Measurements from ENCODE around the gene HNRNPDL. TPM values are rescaled to one million over a fixed set of nuclear protein-coding genes. Genes with fewer than 3 reads are reported as not detected.

Gene HNRNPDL
- total RNA-seq, 2 experiments from 2014 or later = 256 to 267 TPM

DNA sequence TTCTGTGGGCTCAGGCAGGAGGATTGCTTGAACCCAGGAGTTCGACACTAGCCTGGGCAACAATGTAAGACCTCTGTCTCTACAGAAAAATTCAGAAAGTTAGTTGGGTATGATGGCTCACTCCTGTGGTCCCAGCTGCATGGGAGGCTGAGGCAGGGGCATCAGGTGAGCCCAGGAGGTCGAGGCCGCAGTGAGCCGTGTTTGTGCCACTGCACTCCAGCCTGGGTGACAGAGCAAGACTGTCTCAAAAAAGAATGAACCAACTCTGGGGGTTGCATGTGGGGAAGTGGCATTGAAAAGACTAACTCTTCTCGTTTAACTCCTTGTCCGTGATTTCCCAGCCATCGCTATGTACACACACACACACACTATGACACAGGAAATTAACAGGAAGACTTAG, 27.0 kb upstream of the HNRNPDL start:
- CTCF ChIA-PET = no interaction called here
- intact Hi-C loops (cut with micrococcal nuclease) = no loop called here
- no peak for DNase-seq
- H3K4me3 Mint-ChIP-seq = no peak overlapping the region
- H3K4me1 Mint-ChIP-seq (ENCODE audit: low read depth) = peaks cover 4% of the 10 kb centered on the region
- H3K9me3 Mint-ChIP-seq = no peaks in the 10 kb centered on the region
- H3K27ac Mint-ChIP-seq = no peak overlapping the region
- no peaks in the 10 kb centered on the region for H3K27me3 Mint-ChIP-seq (ENCODE audit: low read depth)
- H3K36me3 Mint-ChIP-seq (ENCODE audit: low read depth) = peaks cover 17% of the 10 kb centered on the region

DNA sequence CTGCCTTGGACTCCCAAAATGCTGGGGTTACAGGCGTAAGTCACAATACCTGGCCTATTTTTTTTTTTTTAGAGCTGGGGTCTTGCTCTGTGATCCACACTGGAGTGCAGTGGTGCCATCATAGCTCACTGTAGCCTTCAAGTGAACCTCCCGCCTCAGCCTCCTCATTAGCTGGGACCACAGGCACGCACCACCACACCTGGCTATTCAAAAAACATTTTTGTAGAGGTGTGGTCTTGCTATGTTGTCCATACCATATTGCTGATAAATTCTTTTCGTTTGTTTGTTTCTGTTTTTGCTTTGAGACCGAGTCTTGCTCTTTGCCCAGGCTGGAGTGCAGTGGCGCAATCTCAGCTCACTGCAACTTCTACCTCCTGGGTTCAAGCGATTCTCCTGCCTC, 21.8 kb upstream of the HNRNPDL start:
- H3K4me3 Mint-ChIP-seq = no peak overlapping the region
- peak overlapping the region; percentile 36 for H3K27ac Mint-ChIP-seq
- peaks cover 15% of the 10 kb centered on the region for H3K4me1 Mint-ChIP-seq (ENCODE audit: low read depth)
- no peaks in the 10 kb centered on the region for H3K27me3 Mint-ChIP-seq (ENCODE audit: low read depth)
- intact Hi-C loops (cut with micrococcal nuclease) = loop anchor here (2.0 kb wide), 1 partner anchor 13 kb away; no protein-coding TSS in a partner anchor
- peaks cover 45% of the 10 kb centered on the region for H3K36me3 Mint-ChIP-seq (ENCODE audit: low read depth)
- no peaks in the 10 kb centered on the region for H3K9me3 Mint-ChIP-seq
- no peak for DNase-seq
- CTCF ChIA-PET = interaction anchor here (1.0 to 1.9 kb wide), 3 partner anchors 10 to 20 kb away, joined by 4 to 5 read pairs (median 5); no protein-coding TSS in a partner anchor

DNA sequence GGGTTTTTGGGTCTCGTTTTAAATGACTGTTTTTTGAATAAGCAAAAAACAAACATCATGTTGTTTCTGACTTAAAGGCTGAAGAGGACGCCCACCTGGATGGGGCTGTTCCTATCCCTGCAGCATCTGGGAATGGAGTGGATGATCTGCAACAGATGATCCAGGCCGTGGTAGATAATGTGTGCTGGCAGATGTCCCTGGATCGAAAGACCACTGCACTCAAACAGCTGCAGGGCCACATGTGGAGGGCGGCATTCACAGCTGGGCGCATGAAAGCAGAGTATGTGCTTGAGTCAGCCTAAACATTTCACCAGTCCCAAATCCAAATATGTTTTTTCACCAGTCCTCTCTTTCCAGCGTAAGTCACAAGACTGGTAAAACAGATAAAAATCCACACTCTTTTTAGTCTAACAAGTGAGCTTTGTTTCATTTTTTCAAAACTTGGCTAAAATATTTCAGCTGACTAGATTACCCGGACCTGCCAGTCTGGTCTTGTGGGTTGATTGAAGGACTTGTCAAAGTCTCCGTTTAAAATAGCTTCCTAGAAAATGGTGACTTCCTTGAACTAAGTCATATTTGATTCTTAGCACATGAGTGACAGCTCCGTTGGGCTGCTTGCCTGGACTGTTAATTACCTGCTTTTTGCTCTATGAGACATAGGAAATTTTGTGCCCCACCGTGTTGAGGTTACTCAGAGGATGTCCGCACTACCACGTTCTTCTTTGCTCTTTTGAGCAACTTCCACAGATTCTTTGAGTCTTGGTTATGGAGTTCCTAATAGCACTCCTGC, 20.9 kb upstream of the HNRNPDL start:
- no peak for DNase-seq
- Mint-ChIP-seq H3K27me3 (ENCODE audit: low read depth) (no peaks in the 10 kb centered on the region), H3K27ac (peak overlapping the region; percentile 46), H3K4me1 (ENCODE audit: low read depth) (peaks cover 15% of the 10 kb centered on the region), H3K4me3 (no peak overlapping the region), H3K36me3 (ENCODE audit: low read depth) (peaks cover 38% of the 10 kb centered on the region), H3K9me3 (no peaks in the 10 kb centered on the region)
- intact Hi-C loops (cut with micrococcal nuclease) = no loop called here
- CTCF ChIA-PET = interaction anchor here (1.0 to 1.9 kb wide), 4 partner anchors 11 to 290 kb away, joined by 4 to 5 read pairs (median 5); no protein-coding TSS in a partner anchor

DNA sequence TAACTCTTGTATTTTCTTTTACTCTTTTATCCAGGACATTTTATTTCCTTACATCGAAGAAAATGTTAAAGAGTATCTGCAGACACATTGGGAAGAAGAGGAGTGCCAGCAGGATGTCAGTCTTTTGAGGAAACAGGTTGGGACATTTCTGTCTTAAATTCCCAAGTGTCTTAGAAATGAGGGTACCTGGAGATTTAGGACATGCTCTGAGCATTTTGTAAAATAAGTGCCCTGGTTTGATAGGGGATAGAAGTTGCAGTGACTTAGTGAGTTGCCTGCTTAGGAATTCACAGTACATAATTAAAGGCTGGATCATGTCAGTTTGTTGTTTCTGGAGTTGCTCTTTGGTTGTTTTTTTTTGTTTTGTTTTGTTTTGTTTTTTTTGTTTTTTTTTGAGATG, 17.6 kb upstream of the HNRNPDL start:
- Mint-ChIP-seq H3K36me3 (ENCODE audit: low read depth) (peaks cover 32% of the 10 kb centered on the region), H3K9me3 (no peaks in the 10 kb centered on the region), H3K27ac (no peak overlapping the region), H3K4me3 (no peak overlapping the region), H3K27me3 (ENCODE audit: low read depth) (no peaks in the 10 kb centered on the region), H3K4me1 (ENCODE audit: low read depth) (peaks cover 15% of the 10 kb centered on the region)
- DNase-seq = no peak
- intact Hi-C loops (cut with micrococcal nuclease) = no loop called here
- CTCF ChIA-PET = interaction anchor here (1.1 kb wide), 1 partner anchor 218 kb away, joined by 6 read pairs; no protein-coding TSS in a partner anchor

DNA sequence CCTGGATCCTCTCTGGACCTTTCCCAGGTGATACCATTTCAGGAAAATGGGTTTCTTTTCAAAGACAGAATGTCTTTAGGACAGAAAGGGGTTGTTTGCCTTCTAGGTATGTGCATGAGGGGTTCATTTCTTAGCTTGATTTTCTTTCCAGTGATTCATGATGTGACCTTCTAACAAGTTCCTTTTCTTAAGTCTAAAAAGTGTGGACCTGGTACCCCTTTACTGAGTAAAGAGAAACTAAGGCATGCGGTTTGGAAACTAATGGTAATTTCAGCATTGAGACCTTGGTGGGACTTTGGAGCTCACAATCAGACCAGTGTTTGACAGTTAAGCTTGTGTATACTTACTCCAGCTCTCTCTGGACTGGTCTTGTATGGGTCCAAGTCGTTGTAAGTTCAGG, 8.8 kb upstream of the HNRNPDL start:
- intact Hi-C loops (cut with micrococcal nuclease) = loop anchor here (2.0 to 10.0 kb wide), 3 partner anchors 14 to 784 kb away; no protein-coding TSS in a partner anchor
- Mint-ChIP-seq H3K9me3 (no peaks in the 10 kb centered on the region), H3K27me3 (ENCODE audit: low read depth) (no peaks in the 10 kb centered on the region), H3K4me3 (no peak overlapping the region), H3K27ac (peak overlapping the region; percentile 71), H3K36me3 (ENCODE audit: low read depth) (peaks cover 28% of the 10 kb centered on the region), H3K4me1 (ENCODE audit: low read depth) (peaks cover 78% of the 10 kb centered on the region)
- no peak for DNase-seq
- CTCF ChIA-PET = interaction anchor here (2.1 to 2.4 kb wide), 2 partner anchors 10 to 13 kb away, joined by 5 to 7 read pairs; no protein-coding TSS in a partner anchor

DNA sequence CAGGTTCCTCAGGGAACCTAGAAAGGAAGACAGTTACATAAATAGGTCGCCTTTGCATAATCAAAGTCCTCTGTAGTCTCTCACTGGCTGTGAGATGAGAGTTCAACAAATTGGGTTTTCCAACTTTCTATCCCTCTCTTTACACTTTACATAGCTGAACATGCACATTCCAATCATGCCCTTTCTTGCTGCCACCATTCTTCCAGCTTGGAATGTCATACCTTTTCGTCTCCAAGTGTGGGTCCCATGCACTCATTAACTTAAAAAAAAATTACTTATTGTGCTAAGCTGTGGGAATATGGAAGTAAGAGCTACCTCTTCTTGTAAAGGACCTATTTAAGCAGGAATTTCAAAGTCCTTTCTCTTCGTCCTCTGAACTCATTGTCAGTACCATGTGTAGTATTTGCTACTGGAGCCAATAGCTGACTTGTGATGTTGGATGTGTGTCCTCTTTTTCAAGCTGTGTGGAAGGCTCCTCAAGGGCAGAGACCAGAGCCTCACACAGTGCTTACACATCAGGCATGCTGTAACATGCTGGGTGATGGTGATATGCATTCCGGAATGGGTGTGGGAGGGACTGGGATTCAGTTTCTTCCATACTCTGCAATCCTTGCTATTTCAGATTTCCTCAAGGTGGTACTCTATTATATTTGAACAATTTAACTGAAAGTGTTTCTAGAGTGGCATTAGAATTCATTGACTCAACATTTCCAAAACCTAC, 7.2 kb upstream of the HNRNPDL start:
- Mint-ChIP-seq H3K36me3 (ENCODE audit: low read depth) (peaks cover 36% of the 10 kb centered on the region), H3K4me1 (ENCODE audit: low read depth) (peaks cover 90% of the 10 kb centered on the region), H3K27me3 (ENCODE audit: low read depth) (no peaks in the 10 kb centered on the region), H3K4me3 (no peak overlapping the region), H3K27ac (peak overlapping the region; percentile 57), H3K9me3 (no peaks in the 10 kb centered on the region)
- CTCF ChIA-PET = interaction anchor here (1.4 to 2.4 kb wide), 2 partner anchors 8 to 169 kb away, joined by 3 to 7 read pairs; no protein-coding TSS in a partner anchor
- no peak for DNase-seq
- intact Hi-C loops (cut with micrococcal nuclease) = loop anchor here (2.0 to 10.0 kb wide), 3 partner anchors 15 to 783 kb away; no protein-coding TSS in a partner anchor

DNA sequence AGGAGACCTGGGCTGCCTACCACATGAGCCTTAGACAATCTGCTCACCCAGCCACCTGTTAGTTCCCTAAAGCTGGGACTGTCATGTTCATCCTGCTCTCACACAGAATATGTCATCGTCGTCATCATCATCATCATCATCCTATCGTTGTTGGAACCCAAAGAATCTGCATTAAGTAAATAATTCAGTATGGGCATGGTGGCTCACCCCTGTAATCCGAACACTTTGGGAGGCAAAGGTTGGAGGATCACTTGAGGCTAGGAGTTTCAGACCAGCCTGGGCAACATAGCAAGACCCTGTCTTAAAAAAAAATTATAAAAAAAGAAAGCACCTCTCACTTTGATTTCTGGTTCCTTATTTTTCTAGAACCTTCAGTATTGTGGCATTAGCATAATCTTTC, 6.5 kb upstream of the HNRNPDL start:
- intact Hi-C loops (cut with micrococcal nuclease) = loop anchor here (10.0 kb wide), 2 partner anchors 778 to 782 kb away; no protein-coding TSS in a partner anchor
- no peak overlapping the region for H3K27ac Mint-ChIP-seq
- H3K36me3 Mint-ChIP-seq (ENCODE audit: low read depth) = peaks cover 38% of the 10 kb centered on the region

DNA sequence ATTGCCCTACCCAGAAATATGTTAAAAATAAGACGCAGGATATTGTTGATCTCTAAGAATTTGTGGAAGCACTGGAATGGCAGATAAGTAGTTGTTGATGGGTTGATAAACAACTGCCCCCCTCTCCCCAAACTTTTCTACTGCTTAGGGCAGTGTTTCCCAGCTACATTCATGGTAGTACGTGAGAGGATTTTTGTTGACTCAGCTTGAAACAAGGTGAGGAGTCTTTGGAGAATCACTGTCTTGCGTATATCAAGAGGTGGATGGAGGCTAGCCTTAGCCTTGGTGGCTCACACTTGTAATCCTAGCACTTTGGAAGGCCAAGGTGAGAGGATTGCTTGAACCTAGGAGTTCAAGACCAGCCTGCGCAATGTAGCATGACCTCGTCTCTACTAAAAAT, 5.9 kb upstream of the HNRNPDL start:
- CTCF ChIA-PET = interaction anchor here (0.6 kb wide), 2 partner anchors 159 to 366 kb away, joined by 3 to 4 read pairs; no protein-coding TSS in a partner anchor
- no peak for DNase-seq
- Mint-ChIP-seq H3K4me1 (ENCODE audit: low read depth) (peaks cover 93% of the 10 kb centered on the region), H3K9me3 (no peaks in the 10 kb centered on the region), H3K27ac (peak overlapping the region; percentile 28), H3K27me3 (ENCODE audit: low read depth) (no peaks in the 10 kb centered on the region), H3K4me3 (no peak overlapping the region), H3K36me3 (ENCODE audit: low read depth) (peaks cover 40% of the 10 kb centered on the region)
- intact Hi-C loops (cut with micrococcal nuclease) = loop anchor here (10.0 kb wide), 2 partner anchors 779 to 781 kb away; no protein-coding TSS in a partner anchor

More for the DNA sequence above, 6.5 kb upstream of the HNRNPDL start:
- Mint-ChIP-seq H3K4me1 (ENCODE audit: low read depth) (peaks cover 93% of the 10 kb centered on the region), H3K9me3 (no peaks in the 10 kb centered on the region), H3K27me3 (ENCODE audit: low read depth) (no peaks in the 10 kb centered on the region), H3K4me3 (no peak overlapping the region)
- CTCF ChIA-PET = interaction anchor here (0.6 to 2.4 kb wide), 2 partner anchors 8 to 366 kb away, joined by 4 to 7 read pairs; no protein-coding TSS in a partner anchor
- no peak for DNase-seq

DNA sequence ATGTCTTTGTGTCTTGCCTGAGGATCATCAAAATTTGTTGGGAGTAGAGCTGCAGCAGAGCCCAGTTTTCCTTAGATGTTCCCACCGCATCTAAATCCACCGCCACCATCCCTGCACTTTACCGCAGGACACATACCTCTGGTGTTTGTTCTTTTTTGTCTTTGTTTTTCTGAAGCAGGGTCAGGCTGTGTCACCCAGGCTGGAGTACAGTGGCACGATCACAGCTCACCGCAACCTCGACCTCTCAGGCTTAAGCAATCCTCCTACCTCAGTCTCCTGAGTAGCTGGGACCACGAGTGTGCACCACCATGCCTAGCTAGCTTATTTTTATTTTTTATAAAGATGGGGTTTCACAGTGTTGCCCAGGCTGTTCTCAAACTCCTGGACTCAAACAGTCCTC, 4.7 kb upstream of the HNRNPDL start:
- Mint-ChIP-seq H3K36me3 (ENCODE audit: low read depth) (peaks cover 40% of the 10 kb centered on the region), H3K9me3 (no peaks in the 10 kb centered on the region), H3K4me1 (ENCODE audit: low read depth) (peaks cover 81% of the 10 kb centered on the region), H3K27ac (no peak overlapping the region), H3K27me3 (ENCODE audit: low read depth) (no peaks in the 10 kb centered on the region), H3K4me3 (no peak overlapping the region)
- CTCF ChIA-PET = interaction anchor here (0.6 to 0.7 kb wide), 2 partner anchors 304 to 431 kb away, joined by 3 to 5 read pairs; no protein-coding TSS in a partner anchor
- DNase-seq = no peak
- intact Hi-C loops (cut with micrococcal nuclease) = loop anchor here (5.0 to 10.0 kb wide), 3 partner anchors 780 to 963 kb away; partner anchors contain the start of gene RASGEF1B

DNA sequence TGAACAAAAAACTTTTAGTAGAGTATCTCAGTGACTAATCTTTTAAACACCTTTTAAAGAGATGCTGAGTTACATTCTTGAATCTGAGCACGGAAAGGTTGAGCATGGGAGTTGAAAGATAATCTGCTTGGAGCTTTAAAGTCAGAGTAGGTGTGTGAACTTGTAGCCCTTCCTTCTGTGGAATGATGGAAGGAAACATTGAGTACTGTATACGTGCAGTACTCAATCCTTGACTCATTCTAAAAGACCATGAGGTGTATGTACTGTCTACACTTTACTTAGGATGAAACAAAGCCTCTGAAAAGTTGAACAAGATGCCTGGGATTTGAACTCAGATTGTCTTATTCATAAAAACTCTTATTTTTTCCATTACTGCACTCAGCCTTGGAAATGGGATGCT, 3.5 kb upstream of the HNRNPDL start:
- DNase-seq = no peak
- Mint-ChIP-seq H3K4me3 (peak overlapping the region; percentile 6), H3K27me3 (ENCODE audit: low read depth) (no peaks in the 10 kb centered on the region), H3K4me1 (ENCODE audit: low read depth) (peaks cover 69% of the 10 kb centered on the region), H3K27ac (peak overlapping the region; percentile 87), H3K36me3 (ENCODE audit: low read depth) (peaks cover 42% of the 10 kb centered on the region), H3K9me3 (no peaks in the 10 kb centered on the region)
- intact Hi-C loops (cut with micrococcal nuclease) = loop anchor here (5.0 to 10.0 kb wide), 3 partner anchors 779 to 961 kb away; partner anchors contain the start of gene RASGEF1B
- CTCF ChIA-PET = no interaction called here

DNA sequence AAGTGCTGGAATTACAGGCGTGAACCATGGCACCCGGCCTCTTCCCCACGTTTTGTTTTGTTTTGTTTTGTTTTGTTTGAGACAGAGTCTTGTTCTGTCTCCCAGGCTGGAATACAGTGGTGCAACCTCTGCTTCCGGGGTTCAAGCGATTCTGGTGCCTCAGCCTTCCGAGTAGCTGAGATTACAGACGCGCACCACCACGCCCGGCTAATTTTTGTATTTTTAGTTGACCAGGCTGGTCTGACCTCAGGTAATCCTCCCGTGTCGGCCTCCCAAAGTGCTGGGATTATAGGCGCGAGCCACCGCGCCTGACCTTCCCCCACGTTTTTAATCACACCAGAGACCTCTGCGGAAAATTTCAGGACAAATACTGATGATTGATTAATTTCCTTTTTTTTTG, 2.3 kb upstream of the HNRNPDL start:
- intact Hi-C loops (cut with micrococcal nuclease) = loop anchor here (5.0 to 10.0 kb wide), 3 partner anchors 778 to 960 kb away; partner anchors contain the start of gene RASGEF1B
- DNase-seq = no peak
- CTCF ChIA-PET = interaction anchor here (1.5 kb wide), 1 partner anchor 19 kb away, joined by 4 read pairs; no protein-coding TSS in a partner anchor
- H3K27ac Mint-ChIP-seq = peak overlapping the region; percentile 63
- H3K27me3 Mint-ChIP-seq (ENCODE audit: low read depth) = no peaks in the 10 kb centered on the region
- peaks cover 52% of the 10 kb centered on the region for H3K36me3 Mint-ChIP-seq (ENCODE audit: low read depth)
- H3K4me1 Mint-ChIP-seq (ENCODE audit: low read depth) = peaks cover 64% of the 10 kb centered on the region
- H3K4me3 Mint-ChIP-seq = peak overlapping the region; percentile 93
- H3K9me3 Mint-ChIP-seq = no peaks in the 10 kb centered on the region
